ENCODE data around the gene TRAF1. TPM values are rescaled to one million over a fixed set of nuclear protein-coding genes. Genes with fewer than 3 reads are reported as not detected.
A peak's percentile ranks its signal among the peaks of the same experiment; 100 is the strongest.

TRAF1 gene
- total and polyA plus RNA-seq, 10 of the 15 experiments (the other 5 are each of a cell fraction or from before 2014, with no cell fraction given), result 13.8 to 163 (median 128) TPM

GRCh38 chr9:120933310-120934055 lies 6.9 kb upstream of the TRAF1 start:
- DNase-seq (ENCODE audit: low read depth, low spot score) (peak; percentile 69), ATAC-seq (peak; percentile 8), FAIRE-seq (no peak)
- Histone ChIP-seq H3K4me3 (peak overlapping the region; percentile 16; the same call in 1 of the 2 replicates), H3K27ac (ENCODE audit: control insufficient read depth, insufficient read depth) (peak overlapping the region; percentile 96), H4K20me1 (ENCODE audit: control insufficient read depth, insufficient read depth) (no peaks in the 10 kb centered on the region), H3K27me3 (replicated peaks in 1 of 2; ENCODE audit: control insufficient read depth in 2 of 2, insufficient read depth in 2 of 2, low read length in 1 of 2) (no peaks in the 10 kb centered on the region), H3K36me3 (ENCODE audit: control insufficient read depth in 2 of 2, insufficient read depth in 2 of 2, low read length in 1 of 2) (no peaks in the 10 kb centered on the region), H3K79me2 (ENCODE audit: control insufficient read depth, insufficient read depth, low read length) (peaks cover 28% of the 10 kb centered on the region), H3K9me3 (replicated peaks; ENCODE audit: control insufficient read depth, insufficient read depth, low read length) (no peaks in the 10 kb centered on the region), H3K4me2 (ENCODE audit: control insufficient read depth, insufficient read depth) (peak overlapping the region; percentile 64; the same call in 1 of the 2 replicates), H3K4me1 (ENCODE audit: control insufficient read depth, insufficient read depth, low read length) (peaks cover 58% of the 10 kb centered on the region), H3K9ac (ENCODE audit: control insufficient read depth, insufficient read depth, low read length) (peak overlapping the region; percentile 31; the same call in 1 of the 2 replicates), H2AFZ (ENCODE audit: control insufficient read depth, low read depth, low read length) (peak overlapping the region; percentile 15; the same call in 1 of the 2 replicates)
- ChIA-PET POLR2A (interaction anchor here (0.9 to 18.1 kb wide), 10 partner anchors 11 to 142 kb away, joined by 3 to 383 read pairs (median 4); no protein-coding TSS in a partner anchor), SMC1A (ENCODE audit: uncharacterized antibody, unreplicated experiment) (interaction anchor here (1.0 to 26.1 kb wide), 10 partner anchors 10 to 177 kb away, joined by 3 to 522 read pairs (median 12); partner anchors contain the start of gene TRAF1), RAD21 (ENCODE audit: unreplicated experiment) (interaction anchor here (0.7 to 11.7 kb wide), 13 partner anchors 10 to 177 kb away, joined by 3 to 196 read pairs (median 8); partner anchors contain the start of gene TRAF1), CTCF (interaction anchor here (1.4 to 11.9 kb wide), 11 partner anchors 9 to 178 kb away, joined by 3 to 110 read pairs (median 8); no protein-coding TSS in a partner anchor)
- TSS peak; percentile 71 for BruUV-seq (replicated peaks)
- WGBS (ENCODE audit: insufficient coverage, insufficient replicate concordance, low lambda C conversion rate, missing lambda C conversion rate), result 47% methylated on average over 8 of the region's 8 CpGs
- in situ Hi-C loops (cut with MboI) (no loop called here), intact Hi-C loops (cut with micrococcal nuclease; ENCODE audit: unreplicated experiment) (loop anchor here (5.0 kb wide), 2 partner anchors 139 to 141 kb away; partner anchors contain the start of genes CNTRL and FBXW2)
- TF ChIP-seq, protein P1, sequence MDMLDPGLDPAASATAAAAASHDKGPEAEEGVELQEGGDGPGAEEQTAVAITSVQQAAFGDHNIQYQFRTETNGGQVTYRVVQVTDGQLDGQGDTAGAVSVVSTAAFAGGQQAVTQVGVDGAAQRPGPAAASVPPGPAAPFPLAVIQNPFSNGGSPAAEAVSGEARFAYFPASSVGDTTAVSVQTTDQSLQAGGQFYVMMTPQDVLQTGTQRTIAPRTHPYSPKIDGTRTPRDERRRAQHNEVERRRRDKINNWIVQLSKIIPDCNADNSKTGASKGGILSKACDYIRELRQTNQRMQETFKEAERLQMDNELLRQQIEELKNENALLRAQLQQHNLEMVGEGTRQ (IDR thresholded peaks at IDR 0.05; ENCODE audit: borderline replicate concordance, low read depth, low read length), result no peak
- no peak for TF ChIP-seq SIX5 (IDR thresholded peaks at IDR 0.05; ENCODE audit: low read depth, low read length, severe bottlenecking)
- TF ChIP-seq CREM (IDR thresholded peaks at IDR 0.05; ENCODE audit: low read depth), result peak; percentile 17; the same call in 1 of the 2 replicates
- TF ChIP-seq CHD1 (IDR thresholded peaks at IDR 0.05; ENCODE audit: low read depth, low read length), result no peak
- peak; percentile 59; the same call in 1 of the 2 replicates for TF ChIP-seq ATF7 (IDR thresholded peaks at IDR 0.05; ENCODE audit: low read depth)
- TF ChIP-seq BHLHE40 (IDR thresholded peaks at IDR 0.05; ENCODE audit: borderline replicate concordance in 1 of 2, low read depth in 2 of 2, low read length in 1 of 2), result peak in 1 of 2 experiments; percentile 17; a peak in 1 of 4 replicates
- peak; percentile 75; the same call in 1 of the 2 replicates for TF ChIP-seq BCL11A (IDR thresholded peaks at IDR 0.05; ENCODE audit: low read depth, low read length)
- TF ChIP-seq IRF3 (IDR thresholded peaks at IDR 0.05), result no peak
- TF ChIP-seq, protein P2, sequence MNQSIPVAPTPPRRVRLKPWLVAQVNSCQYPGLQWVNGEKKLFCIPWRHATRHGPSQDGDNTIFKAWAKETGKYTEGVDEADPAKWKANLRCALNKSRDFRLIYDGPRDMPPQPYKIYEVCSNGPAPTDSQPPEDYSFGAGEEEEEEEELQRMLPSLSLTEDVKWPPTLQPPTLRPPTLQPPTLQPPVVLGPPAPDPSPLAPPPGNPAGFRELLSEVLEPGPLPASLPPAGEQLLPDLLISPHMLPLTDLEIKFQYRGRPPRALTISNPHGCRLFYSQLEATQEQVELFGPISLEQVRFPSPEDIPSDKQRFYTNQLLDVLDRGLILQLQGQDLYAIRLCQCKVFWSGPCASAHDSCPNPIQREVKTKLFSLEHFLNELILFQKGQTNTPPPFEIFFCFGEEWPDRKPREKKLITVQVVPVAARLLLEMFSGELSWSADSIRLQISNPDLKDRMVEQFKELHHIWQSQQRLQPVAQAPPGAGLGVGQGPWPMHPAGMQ (IDR thresholded peaks at IDR 0.05; ENCODE audit: borderline replicate concordance), result no peak
- TF ChIP-seq, protein P3, sequence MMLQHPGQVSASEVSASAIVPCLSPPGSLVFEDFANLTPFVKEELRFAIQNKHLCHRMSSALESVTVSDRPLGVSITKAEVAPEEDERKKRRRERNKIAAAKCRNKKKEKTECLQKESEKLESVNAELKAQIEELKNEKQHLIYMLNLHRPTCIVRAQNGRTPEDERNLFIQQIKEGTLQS (IDR thresholded peaks at IDR 0.05; ENCODE audit: borderline replicate concordance, extremely low read depth, low read depth, low read length), result no peak
- 0 out of 2 replicates have a peak, but pooled peaks have one; percentile 22 for TF ChIP-seq NR2F1 (conservative IDR thresholded peaks at IDR 0.05)
- no peak for TF ChIP-seq E2F8 (IDR thresholded peaks at IDR 0.05; ENCODE audit: low read depth, partially characterized antibody)
- TF ChIP-seq IKZF2 (IDR thresholded peaks at IDR 0.05), result peak; percentile 93 to 94
- no peak for TF ChIP-seq SMAD1 (IDR thresholded peaks at IDR 0.05; ENCODE audit: low read depth, partially characterized antibody)
